ENCODE data around the gene ARHGAP20. TPM values are rescaled to one million over a fixed set of nuclear protein-coding genes. Genes with fewer than 3 reads are reported as not detected.

Gene ARHGAP20
- polyA plus RNA-seq, 1 donor: 2.2 TPM

GRCh38 chr11:110606415-110606814 is 105.8 kb downstream of the ARHGAP20 start:
- Histone ChIP-seq H3K27ac (ENCODE audit: low read length) (no peak overlapping the region), H3K9me3 (ENCODE audit: control insufficient read depth, low read depth, low read length) (no peaks in the 10 kb centered on the region), H3K36me3 (ENCODE audit: control insufficient read depth, insufficient read depth, low read length) (no peaks in the 10 kb centered on the region), H3K4me1 (ENCODE audit: control insufficient read depth, insufficient read depth, low read length) (no peaks in the 10 kb centered on the region), H3K4me3 (ENCODE audit: low read length) (no peak overlapping the region), H3K27me3 (ENCODE audit: control insufficient read depth, insufficient read depth, low read length) (no peaks in the 10 kb centered on the region)
- WGBS (ENCODE audit: insufficient coverage, low lambda C conversion rate): no CpG with 5 or more reads among the region's 6 CpGs
- no peak for DNase-seq

GRCh38 chr11:110601936-110602335 is 110.3 kb downstream of the ARHGAP20 start:
- H3K9me3 ChIP-seq (ENCODE audit: control insufficient read depth, low read depth, low read length): peaks cover 10% of the 10 kb centered on the region
- DNase-seq: no peak
- peaks cover 2% of the 10 kb centered on the region for H3K36me3 ChIP-seq (ENCODE audit: control insufficient read depth, insufficient read depth, low read length)
- H3K27me3 ChIP-seq (ENCODE audit: control insufficient read depth, insufficient read depth, low read length): no peaks in the 10 kb centered on the region
- H3K27ac ChIP-seq (ENCODE audit: low read length): no peak overlapping the region
- H3K4me1 ChIP-seq (ENCODE audit: control insufficient read depth, insufficient read depth, low read length): no peaks in the 10 kb centered on the region
- H3K4me3 ChIP-seq (ENCODE audit: low read length): no peak overlapping the region
- WGBS (ENCODE audit: insufficient coverage, low lambda C conversion rate): 100% methylated on average over 1 of the region's 4 CpGs

DNA sequence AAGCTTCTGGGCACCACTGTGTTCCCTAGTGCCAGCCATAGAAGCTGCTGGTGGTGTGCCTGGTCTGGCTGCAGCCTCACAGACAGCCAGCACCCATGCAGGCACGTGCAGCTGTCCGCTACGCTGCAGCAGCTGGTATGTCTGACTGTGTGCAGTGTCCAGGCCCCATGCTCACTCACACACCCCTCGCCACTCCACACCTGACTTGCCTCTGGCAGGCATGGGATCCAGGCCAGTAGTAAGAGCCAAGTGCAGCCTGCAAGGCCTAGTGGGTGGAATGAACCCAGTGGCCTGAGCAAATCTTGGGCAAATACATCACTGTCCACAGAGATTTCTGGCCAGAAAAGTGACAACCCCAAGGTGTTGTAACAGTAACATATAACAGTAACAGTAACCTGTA is 111.9 kb downstream of the ARHGAP20 start:
- WGBS (ENCODE audit: insufficient coverage, low lambda C conversion rate): no CpG with 5 or more reads among the region's 4 CpGs
- Histone ChIP-seq H3K27me3 (ENCODE audit: control insufficient read depth, insufficient read depth, low read length) (no peaks in the 10 kb centered on the region), H3K27ac (ENCODE audit: low read length) (no peak overlapping the region), H3K4me1 (ENCODE audit: control insufficient read depth, insufficient read depth, low read length) (no peaks in the 10 kb centered on the region), H3K36me3 (ENCODE audit: control insufficient read depth, insufficient read depth, low read length) (peaks cover 2% of the 10 kb centered on the region), H3K4me3 (ENCODE audit: low read length) (no peak overlapping the region), H3K9me3 (ENCODE audit: control insufficient read depth, low read depth, low read length) (peaks cover 10% of the 10 kb centered on the region)
- no peak for DNase-seq

- Histone ChIP-seq H3K36me3 (ENCODE audit: control insufficient read depth, insufficient read depth, low read length) (peaks cover 2% of the 10 kb centered on the region), H3K4me1 (ENCODE audit: control insufficient read depth, insufficient read depth, low read length) (no peaks in the 10 kb centered on the region), H3K27ac (ENCODE audit: low read length) (no peak overlapping the region), H3K9me3 (ENCODE audit: control insufficient read depth, low read depth, low read length) (peaks cover 10% of the 10 kb centered on the region), H3K27me3 (ENCODE audit: control insufficient read depth, insufficient read depth, low read length) (no peaks in the 10 kb centered on the region), H3K4me3 (ENCODE audit: low read length) (no peak overlapping the region)
- no CpG with 5 or more reads among the region's 5 CpGs for WGBS (ENCODE audit: insufficient coverage, low lambda C conversion rate)
- DNase-seq: no peak
These were observed 113.0 kb downstream of the ARHGAP20 start for GRCh38 chr11:110599207-110599606.

GRCh38 chr11:110598725-110599124 is 113.5 kb downstream of the ARHGAP20 start:
- Histone ChIP-seq H3K27me3 (ENCODE audit: control insufficient read depth, insufficient read depth, low read length) (no peaks in the 10 kb centered on the region), H3K4me1 (ENCODE audit: control insufficient read depth, insufficient read depth, low read length) (no peaks in the 10 kb centered on the region), H3K36me3 (ENCODE audit: control insufficient read depth, insufficient read depth, low read length) (peaks cover 2% of the 10 kb centered on the region), H3K4me3 (ENCODE audit: low read length) (no peak overlapping the region), H3K27ac (ENCODE audit: low read length) (no peak overlapping the region), H3K9me3 (ENCODE audit: control insufficient read depth, low read depth, low read length) (peaks cover 10% of the 10 kb centered on the region)
- no peak for DNase-seq
- no CpG with 5 or more reads among the region's 1 CpG for WGBS (ENCODE audit: insufficient coverage, low lambda C conversion rate)

DNA sequence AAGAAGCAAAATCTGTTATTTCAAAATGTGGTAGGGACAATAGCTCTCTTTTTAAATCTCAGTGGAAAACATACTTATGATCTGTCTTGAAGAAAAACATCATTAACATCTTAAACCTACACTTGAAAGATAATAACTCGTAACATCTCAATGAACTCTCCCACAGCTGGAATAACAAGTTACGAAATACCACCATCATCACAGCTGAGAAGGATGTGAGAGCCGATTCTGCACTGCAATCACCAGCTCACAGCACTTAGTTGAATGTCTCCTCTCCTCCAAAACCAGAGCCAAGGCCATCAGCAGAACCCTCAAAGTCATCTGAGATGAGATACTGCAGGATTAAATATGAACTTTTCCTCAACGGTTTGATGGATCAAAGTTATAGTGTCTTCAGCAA is 124.3 kb downstream of the ARHGAP20 start:
- Histone ChIP-seq H3K27ac (ENCODE audit: low read length) (no peak overlapping the region), H3K4me3 (ENCODE audit: low read length) (no peak overlapping the region), H3K27me3 (ENCODE audit: control insufficient read depth, insufficient read depth, low read length) (no peaks in the 10 kb centered on the region), H3K9me3 (ENCODE audit: control insufficient read depth, low read depth, low read length) (no peaks in the 10 kb centered on the region), H3K4me1 (ENCODE audit: control insufficient read depth, insufficient read depth, low read length) (peaks cover 8% of the 10 kb centered on the region), H3K36me3 (ENCODE audit: control insufficient read depth, insufficient read depth, low read length) (no peaks in the 10 kb centered on the region)
- WGBS (ENCODE audit: insufficient coverage, low lambda C conversion rate): no CpG with 5 or more reads among the region's 4 CpGs
- DNase-seq: no peak

GRCh38 chr11:110587129-110587528 is 125.1 kb downstream of the ARHGAP20 start:
- H3K4me1 ChIP-seq (ENCODE audit: control insufficient read depth, insufficient read depth, low read length): peaks cover 12% of the 10 kb centered on the region
- no peak overlapping the region for H3K4me3 ChIP-seq (ENCODE audit: low read length)
- no peaks in the 10 kb centered on the region for H3K27me3 ChIP-seq (ENCODE audit: control insufficient read depth, insufficient read depth, low read length)
- no peaks in the 10 kb centered on the region for H3K36me3 ChIP-seq (ENCODE audit: control insufficient read depth, insufficient read depth, low read length)
- DNase-seq: no peak
- no peak overlapping the region for H3K27ac ChIP-seq (ENCODE audit: low read length)
- H3K9me3 ChIP-seq (ENCODE audit: control insufficient read depth, low read depth, low read length): no peaks in the 10 kb centered on the region
- WGBS (ENCODE audit: insufficient coverage, low lambda C conversion rate): no CpG with 5 or more reads among the region's 1 CpG

DNA sequence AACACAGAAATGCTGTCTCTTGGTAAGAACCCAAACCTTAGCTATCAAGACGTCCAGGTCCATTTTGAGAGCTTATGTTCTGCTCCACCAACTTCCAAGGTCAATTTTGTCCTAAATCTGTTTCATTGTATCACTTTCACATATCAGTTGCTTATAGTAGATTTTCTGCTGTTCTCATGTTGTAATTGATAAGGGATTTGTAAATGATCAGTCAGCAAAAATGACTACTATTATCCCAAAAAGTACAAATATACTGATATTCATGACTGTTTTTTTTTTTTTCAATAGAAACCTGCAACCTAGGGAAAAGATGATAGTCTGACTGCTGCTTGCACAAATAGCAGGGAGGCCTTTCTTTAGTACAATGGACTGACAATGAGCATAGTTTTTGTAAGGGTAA is 128.1 kb downstream of the ARHGAP20 start:
- Histone ChIP-seq H3K27ac (ENCODE audit: low read length) (no peak overlapping the region), H3K4me1 (ENCODE audit: control insufficient read depth, insufficient read depth, low read length) (peaks cover 18% of the 10 kb centered on the region), H3K27me3 (ENCODE audit: control insufficient read depth, insufficient read depth, low read length) (no peaks in the 10 kb centered on the region), H3K36me3 (ENCODE audit: control insufficient read depth, insufficient read depth, low read length) (no peaks in the 10 kb centered on the region), H3K4me3 (ENCODE audit: low read length) (no peak overlapping the region), H3K9me3 (ENCODE audit: control insufficient read depth, low read depth, low read length) (no peaks in the 10 kb centered on the region)
- no peak for DNase-seq
- no CpG with 5 or more reads among the region's 1 CpG for WGBS (ENCODE audit: insufficient coverage, low lambda C conversion rate)

- 20% methylated on average over 1 of the region's 2 CpGs for WGBS (ENCODE audit: insufficient coverage, low lambda C conversion rate)
- Histone ChIP-seq H3K4me3 (ENCODE audit: low read length) (no peak overlapping the region), H3K27me3 (ENCODE audit: control insufficient read depth, insufficient read depth, low read length) (no peaks in the 10 kb centered on the region), H3K27ac (ENCODE audit: low read length) (no peak overlapping the region), H3K36me3 (ENCODE audit: control insufficient read depth, insufficient read depth, low read length) (no peaks in the 10 kb centered on the region), H3K4me1 (ENCODE audit: control insufficient read depth, insufficient read depth, low read length) (peaks cover 18% of the 10 kb centered on the region), H3K9me3 (ENCODE audit: control insufficient read depth, low read depth, low read length) (no peaks in the 10 kb centered on the region)
- DNase-seq: peak in 1 of 2 donors; percentile 50
These were observed 129.4 kb downstream of the ARHGAP20 start for GRCh38 chr11:110582728-110583432.

- H3K36me3 ChIP-seq (ENCODE audit: control insufficient read depth, insufficient read depth, low read length): no peaks in the 10 kb centered on the region
- no peak for DNase-seq
- no peaks in the 10 kb centered on the region for H3K9me3 ChIP-seq (ENCODE audit: control insufficient read depth, low read depth, low read length)
- no CpG with 5 or more reads among the region's 8 CpGs for WGBS (ENCODE audit: insufficient coverage, low lambda C conversion rate)
- peaks cover 17% of the 10 kb centered on the region for H3K4me1 ChIP-seq (ENCODE audit: control insufficient read depth, insufficient read depth, low read length)
- H3K27ac ChIP-seq (ENCODE audit: low read length): no peak overlapping the region
- H3K4me3 ChIP-seq (ENCODE audit: low read length): no peak overlapping the region
- no peaks in the 10 kb centered on the region for H3K27me3 ChIP-seq (ENCODE audit: control insufficient read depth, insufficient read depth, low read length)
These were observed 131.7 kb downstream of the ARHGAP20 start for GRCh38 chr11:110580571-110580970.

DNA sequence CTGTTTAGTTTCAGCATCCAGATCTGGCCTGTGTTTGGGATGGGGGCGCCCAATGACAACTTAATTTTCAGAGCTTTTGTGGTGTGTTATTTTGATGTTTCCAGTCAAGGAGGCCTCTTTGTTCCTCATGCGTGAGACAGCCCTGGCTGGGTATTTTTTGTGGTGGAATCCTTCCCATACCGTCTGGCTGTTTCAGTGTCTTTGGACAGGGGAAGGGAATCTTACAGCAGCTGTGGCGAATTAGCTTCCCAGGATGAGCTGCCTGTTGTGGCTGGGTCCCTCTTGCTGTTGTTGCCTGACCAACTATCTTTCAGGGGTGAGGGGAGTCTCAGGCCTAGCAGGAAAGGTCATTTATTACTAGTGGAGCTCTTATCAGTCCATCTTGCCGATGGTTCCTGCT is 138.8 kb downstream of the ARHGAP20 start:
- Histone ChIP-seq H3K27ac (ENCODE audit: low read length) (no peak overlapping the region), H3K27me3 (ENCODE audit: control insufficient read depth, insufficient read depth, low read length) (no peaks in the 10 kb centered on the region), H3K4me1 (ENCODE audit: control insufficient read depth, insufficient read depth, low read length) (no peaks in the 10 kb centered on the region), H3K36me3 (ENCODE audit: control insufficient read depth, insufficient read depth, low read length) (no peaks in the 10 kb centered on the region), H3K9me3 (ENCODE audit: control insufficient read depth, low read depth, low read length) (no peaks in the 10 kb centered on the region), H3K4me3 (ENCODE audit: low read length) (no peak overlapping the region)
- WGBS (ENCODE audit: insufficient coverage, low lambda C conversion rate): no CpG with 5 or more reads among the region's 5 CpGs
- DNase-seq: no peak

Data from large intestine (tissue), 3 donors.